Activated naive CD4-positive, alpha-beta T cell treated with anti-CD3 and anti-CD28 coated beads for 36 hours (primary cell): ENCODE measurements around the gene STX1B. TPM values are rescaled to one million over a fixed set of nuclear protein-coding genes. Genes with fewer than 3 reads are reported as not detected.
"Not testable (repeated sequence)": the region's sequence is repeated elsewhere in the genome, so short reads cannot be mapped to it uniquely, and the experiment has no call there.

Experiments
- CTCF ChIA-PET: fragments of 350-600 bp; sonication (Branson Sonifier 250); formaldehyde crosslinking; loops from one replicate; lab custom pipeline; 2021; ENCODE audit warnings: antibody characterized with exemption; lab: Charles Lee
- DNase-seq: peaks from one replicate; pipeline ENCODE4 v3.0.0-alpha.2; 2020
- H3K27ac Mint-ChIP-seq: one replicate; pipeline ENCODE4 v1.8.0; 2021; ENCODE audit warnings: mild to moderate bottlenecking, mixed read lengths
- H3K27me3 Mint-ChIP-seq: one replicate; pipeline ENCODE4 v1.8.0; 2021; ENCODE audit warnings: low read depth, mixed read lengths
- H3K36me3 Mint-ChIP-seq: one replicate; pipeline ENCODE4 v1.8.0; 2021; ENCODE audit warnings: low read depth, mixed read lengths
- H3K4me1 Mint-ChIP-seq: one replicate; pipeline ENCODE4 v1.8.0; 2021; ENCODE audit warnings: low read depth, mixed read lengths
- H3K4me3 Mint-ChIP-seq: one replicate; pipeline ENCODE4 v1.8.0; 2021; ENCODE audit warnings: mild to moderate bottlenecking, moderate library complexity, mixed read lengths
- H3K9me3 Mint-ChIP-seq: one replicate; pipeline ENCODE4 v1.8.0; 2021; ENCODE audit warnings: mixed read lengths
- intact Hi-C: fragments of 100-400 bp; cut with micrococcal nuclease; formaldehyde crosslinking; loops from one replicate; pipeline ENCODE4 v1.15.1; 2023
- total RNA-seq, 2 experiments: library from RNA; stranded (reverse); gene quantifications; one replicate each; pipeline ENCODE4 v1.2.3, GENCODE V29; 2021

STX1B gene
- total RNA-seq, 2 experiments from 2014 or later, result 0.69 to 0.72 TPM

GRCh38 chr16:30941600-30942425, 68.6 kb downstream of the STX1B start:
- intact Hi-C loops, result loop anchor here (1.0 kb wide), 1 partner anchor 98 kb away; no protein-coding TSS in a partner anchor
- Mint-ChIP-seq H3K36me3 (peaks cover 12% of the 10 kb centered on the region), H3K27me3 (no peaks in the 10 kb centered on the region)

GRCh38 chr16:30939571-30939970, 70.9 kb downstream of the STX1B start:
- H3K27me3 Mint-ChIP-seq, H3K9me3 Mint-ChIP-seq, H3K4me3 Mint-ChIP-seq, intact Hi-C loops, DNase-seq, H3K27ac Mint-ChIP-seq: not testable (repeated sequence)
- peaks cover 28% of the 10 kb centered on the region for H3K4me1 Mint-ChIP-seq
- peaks cover 17% of the 10 kb centered on the region for H3K36me3 Mint-ChIP-seq
- CTCF ChIA-PET, result interaction anchor here (0.8 to 3.9 kb wide), 4 partner anchors 10 to 504 kb away, joined by 3 to 74 read pairs (median 4); partner anchors contain the start of gene SETD1A

More at GRCh38 chr16:30941600-30942425, 68.6 kb downstream of the STX1B start:
- Mint-ChIP-seq H3K9me3 (no peaks in the 10 kb centered on the region), H3K27ac (peak overlapping the region; percentile 51), H3K4me1 (peaks cover 21% of the 10 kb centered on the region), H3K4me3 (no peak overlapping the region)
- DNase-seq, result peak; percentile 79
- CTCF ChIA-PET, result interaction anchor here (0.6 to 3.9 kb wide), 33 partner anchors 8 to 502 kb away, joined by 3 to 74 read pairs (median 5); partner anchors contain the start of genes HSD3B7 and SETD1A

Other genes starting within 250 kb of the STX1B start
- gene CFAP119, start 248.6 kb downstream of the STX1B start, total RNA-seq, result 1 to 10 TPM; 2.0 to 2.3 TPM
- gene RNF40, start 248.3 kb downstream of the STX1B start, total RNA-seq, result 10 to 100 TPM; 51.1 to 61.0 TPM
- gene ZNF629, start 223.4 kb downstream of the STX1B start, total RNA-seq, result 1 to 10 TPM; 2.1 to 2.3 TPM
- gene BCL7C, start 116.6 kb downstream of the STX1B start, total RNA-seq, result 10 to 100 TPM; 18.1 to 18.6 TPM
- under 1 TPM; 0.21 to 0.27 TPM for gene CTF1, start 114.0 kb downstream of the STX1B start, total RNA-seq
- 10 to 100 TPM; 13.6 to 15.2 TPM for gene FBXL19, start 87.1 kb downstream of the STX1B start, total RNA-seq
- gene ORAI3, start 61.6 kb downstream of the STX1B start, total RNA-seq, result 1 to 10 TPM; 4.2 to 4.7 TPM
- gene SETD1A, start 52.9 kb downstream of the STX1B start, total RNA-seq, result 10 to 100 TPM; 14.3 to 14.6 TPM
- under 1 TPM; 0.69 to 0.98 TPM for gene HSD3B7, start 25.4 kb downstream of the STX1B start, total RNA-seq
- 10 to 100 TPM; 32.9 to 38.0 TPM for gene STX4, start 22.9 kb upstream of the STX1B start, total RNA-seq
- 10 to 100 TPM in 1 of 2 experiments, 1 to 10 TPM in 1; 9.5 to 10.1 TPM for gene ZNF668, start 63.6 kb upstream of the STX1B start, total RNA-seq
- gene ZNF646, start 63.8 kb upstream of the STX1B start, total RNA-seq, result 10 to 100 TPM; 16.7 to 17.4 TPM
- gene PRSS53, start 78.3 kb upstream of the STX1B start, total RNA-seq, result 1 to 10 TPM; 4.1 to 5.2 TPM
- 10 to 100 TPM; 43.4 to 47.8 TPM for gene VKORC1, start 84.2 kb upstream of the STX1B start, total RNA-seq
- 10 to 100 TPM; 21.3 to 23.1 TPM for gene BCKDK, start 97.7 kb upstream of the STX1B start, total RNA-seq
- gene KAT8, start 107.0 kb upstream of the STX1B start, total RNA-seq, result 10 to 100 TPM; 58.1 to 64.5 TPM
- not detected for gene PRSS8, start 125.1 kb upstream of the STX1B start, total RNA-seq
- under 1 TPM; 0.93 to 0.99 TPM for gene PRSS36, start 139.4 kb upstream of the STX1B start, total RNA-seq
- gene FUS, start 169.5 kb upstream of the STX1B start, total RNA-seq, result 100 to 1,000 TPM; 424 to 435 TPM
- 1 to 10 TPM; 2.4 to 2.5 TPM for gene PYCARD, start 192.1 kb upstream of the STX1B start, total RNA-seq
- not detected for gene TRIM72, start 203.5 kb upstream of the STX1B start, total RNA-seq
- gene PYDC1, start 206.5 kb upstream of the STX1B start, total RNA-seq, result not detected
- gene ITGAM, start 249.3 kb upstream of the STX1B start, total RNA-seq, result under 1 TPM; 0.37 to 0.67 TPM